GM21529 (cell line): ENCODE results near the gene VWDE.
A peak's percentile ranks its signal among the peaks of the same experiment; 100 is the strongest.
"Not testable (repeated sequence)": the region's sequence is repeated elsewhere in the genome, so short reads cannot be mapped to it uniquely, and the experiment has no call there.

ENCODE experiments used
- ATAC-seq: cut with Tn5 transposase; IDR thresholded peaks from one replicate; pipeline ENCODE4 v1.9.1; 2021; ENCODE audit not compliant: unreplicated experiment

The VWDE gene

DNA sequence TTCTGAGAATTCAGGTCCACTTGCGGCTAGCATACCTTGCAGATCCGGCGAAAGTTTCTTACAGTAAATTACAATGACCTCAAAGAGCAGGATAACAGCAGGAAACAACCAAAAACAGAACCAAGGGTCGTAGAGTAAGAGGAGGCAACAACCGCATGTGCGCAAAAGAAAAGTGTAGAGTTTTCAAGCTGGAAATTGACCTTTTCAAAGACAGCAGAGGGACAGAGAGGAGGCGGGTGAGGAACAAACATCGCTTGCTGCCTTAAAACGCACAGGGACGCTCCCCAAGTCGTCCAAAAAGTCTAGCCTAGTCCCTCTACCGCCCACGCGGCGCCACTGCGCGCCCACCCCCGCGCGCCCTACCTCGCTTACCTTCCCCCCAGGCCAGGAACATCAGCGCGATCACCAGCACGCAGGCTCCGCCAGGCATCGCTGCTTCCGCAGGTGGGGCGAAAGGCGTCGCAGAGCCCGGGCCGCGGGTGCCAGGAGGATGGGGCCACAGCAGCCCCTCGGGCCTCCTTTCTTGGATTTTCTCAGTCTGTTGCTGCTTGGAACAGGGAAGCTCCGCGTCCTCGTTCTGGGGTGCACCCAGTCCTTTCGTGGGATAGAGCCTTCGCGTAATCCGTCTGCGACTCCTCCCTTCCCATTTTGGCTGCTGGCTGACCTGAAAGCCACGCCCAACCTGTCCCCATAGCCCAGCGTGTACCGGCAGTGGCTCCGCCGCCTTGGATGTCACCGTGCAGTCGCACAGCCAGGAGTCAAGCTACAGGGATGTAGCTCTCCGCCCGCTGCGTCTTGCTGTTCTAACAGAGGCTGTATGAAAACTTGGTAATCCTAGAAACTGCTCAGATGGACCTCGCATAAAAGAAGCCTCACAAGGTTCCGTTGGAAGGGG is at the start of gene VWDE:
Gene VWDE, minus strand, starts transcription at position 579 of the 895 bp plus-strand sequence. Its CDS starts 149 bp downstream, at position 430.
- ATAC-seq: peak; percentile 54

DNA sequence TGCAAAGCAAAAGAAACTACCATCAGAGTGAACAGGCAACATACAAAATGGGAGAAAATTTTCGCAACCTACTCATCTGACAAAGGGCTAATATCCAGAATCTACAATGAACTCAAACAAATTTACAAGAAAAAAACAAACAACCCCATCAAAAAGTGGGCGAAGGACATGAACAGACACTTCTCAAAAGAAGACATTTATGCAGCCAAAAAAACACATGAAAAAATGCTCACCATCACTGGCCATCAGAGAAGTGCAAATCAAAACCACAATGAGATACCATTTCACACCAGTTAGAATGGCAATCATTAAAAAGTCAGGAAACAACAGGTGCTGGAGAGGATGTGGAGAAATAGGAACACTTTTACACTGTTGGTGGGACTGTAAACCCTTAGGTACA is 49.5 kb upstream of the VWDE start:
- not testable (repeated sequence) for ATAC-seq

DNA sequence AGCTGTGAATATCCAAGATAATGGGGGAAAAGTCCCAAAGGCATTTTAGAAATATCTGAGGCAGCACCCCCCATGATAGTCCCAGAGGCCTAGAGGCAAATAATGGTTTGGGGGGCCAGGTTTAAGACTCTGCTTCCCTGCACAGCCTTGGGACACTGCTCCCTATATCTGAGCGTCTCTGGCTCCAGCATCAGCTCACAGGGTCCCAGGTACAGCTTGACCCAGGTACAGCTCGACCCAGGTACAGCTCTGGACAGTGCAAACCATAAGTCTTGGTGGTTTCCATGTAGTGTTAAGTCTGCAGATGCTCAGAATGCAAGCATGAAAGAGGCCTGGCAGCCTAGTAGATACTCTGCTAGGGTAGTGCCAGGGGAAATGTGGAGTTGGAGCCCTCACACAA is 47.0 kb upstream of the VWDE start:
- no peak for ATAC-seq

DNA sequence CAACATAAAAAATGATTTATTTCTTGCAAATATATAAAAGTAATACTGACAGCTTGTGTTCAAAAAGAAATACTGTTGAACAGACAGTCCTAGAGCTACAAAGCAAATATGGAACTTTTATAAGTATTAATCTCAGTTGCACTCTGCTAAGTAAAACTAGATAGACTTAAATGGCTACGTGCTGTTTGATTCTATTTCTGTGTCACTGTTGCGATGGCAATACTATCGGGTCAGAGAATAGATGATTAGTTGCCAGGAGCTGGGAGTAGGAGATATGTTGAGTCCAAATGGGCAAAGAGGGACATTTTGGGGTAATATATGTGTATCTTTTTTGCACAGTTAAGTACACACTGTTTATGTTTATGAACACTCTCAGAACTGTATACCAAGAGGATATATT is 41.1 kb upstream of the VWDE start:
- ATAC-seq: no peak

DNA sequence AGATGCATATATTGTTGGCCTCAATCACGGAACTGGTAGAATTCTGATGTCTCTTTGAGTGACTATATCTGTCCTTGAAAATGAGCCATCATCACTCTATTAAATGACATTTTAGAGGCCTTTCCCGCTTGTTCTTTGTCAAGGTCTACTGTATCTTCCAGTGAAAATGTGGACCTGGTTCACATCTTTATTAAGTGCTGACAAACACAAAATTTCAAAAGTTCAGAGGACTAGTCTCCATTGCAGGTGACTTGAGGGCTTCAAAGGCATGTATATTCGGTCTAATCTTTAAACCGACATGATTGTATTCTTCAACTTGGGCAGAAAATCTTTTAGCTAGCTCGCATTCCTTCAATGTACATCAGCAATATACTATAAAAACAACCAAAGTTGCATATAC is 36.6 kb upstream of the VWDE start:
- ATAC-seq: no peak

DNA sequence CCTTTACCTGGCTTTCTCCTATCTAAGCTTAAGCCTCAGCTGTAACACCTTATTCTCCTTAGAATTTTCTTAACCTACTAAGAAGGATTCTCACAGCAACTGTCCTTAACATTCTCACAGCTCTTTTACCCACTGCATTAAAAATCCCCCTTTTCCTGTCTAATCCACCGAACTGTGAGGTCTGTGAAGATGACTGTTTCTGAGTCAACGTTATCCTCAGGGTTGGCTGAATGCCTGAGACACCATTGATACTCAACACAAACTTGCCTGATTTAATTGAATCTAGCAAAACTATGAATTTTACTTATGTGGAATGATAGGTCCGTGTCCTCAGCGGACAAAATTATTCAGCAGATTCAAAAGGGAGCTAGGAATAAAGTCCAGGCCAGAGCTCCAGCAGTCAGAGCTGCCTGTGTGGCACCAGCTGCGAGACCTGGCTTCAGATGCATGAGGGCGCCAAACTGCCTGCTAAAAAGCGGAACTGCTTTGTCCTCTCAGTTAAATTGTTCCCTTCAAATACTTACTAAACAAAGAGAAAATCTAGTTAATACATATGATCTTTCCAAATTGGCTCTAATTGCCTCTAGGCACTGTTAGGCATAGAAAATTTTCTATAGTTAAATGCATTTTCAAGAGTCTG is 33.4 kb upstream of the VWDE start:
- ATAC-seq: no peak

DNA sequence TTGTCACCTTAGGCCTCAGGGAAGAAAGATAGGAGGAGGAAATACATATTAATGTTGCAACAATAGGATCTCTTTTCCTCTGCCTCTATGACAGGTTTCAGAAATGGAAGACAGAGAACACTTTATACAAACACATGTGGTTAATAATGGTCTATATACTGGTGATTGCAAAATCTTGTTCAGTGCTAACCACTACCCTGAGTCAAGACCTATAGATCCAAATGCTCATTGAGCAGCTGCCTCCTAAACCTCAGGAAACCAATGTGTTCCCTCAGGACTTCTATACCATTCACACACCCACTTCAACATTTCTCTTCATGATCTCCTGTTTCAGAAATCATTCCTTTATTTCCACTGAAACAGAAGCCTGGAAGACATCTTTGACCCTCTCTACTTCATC is 32.5 kb upstream of the VWDE start:
- no peak for ATAC-seq

DNA sequence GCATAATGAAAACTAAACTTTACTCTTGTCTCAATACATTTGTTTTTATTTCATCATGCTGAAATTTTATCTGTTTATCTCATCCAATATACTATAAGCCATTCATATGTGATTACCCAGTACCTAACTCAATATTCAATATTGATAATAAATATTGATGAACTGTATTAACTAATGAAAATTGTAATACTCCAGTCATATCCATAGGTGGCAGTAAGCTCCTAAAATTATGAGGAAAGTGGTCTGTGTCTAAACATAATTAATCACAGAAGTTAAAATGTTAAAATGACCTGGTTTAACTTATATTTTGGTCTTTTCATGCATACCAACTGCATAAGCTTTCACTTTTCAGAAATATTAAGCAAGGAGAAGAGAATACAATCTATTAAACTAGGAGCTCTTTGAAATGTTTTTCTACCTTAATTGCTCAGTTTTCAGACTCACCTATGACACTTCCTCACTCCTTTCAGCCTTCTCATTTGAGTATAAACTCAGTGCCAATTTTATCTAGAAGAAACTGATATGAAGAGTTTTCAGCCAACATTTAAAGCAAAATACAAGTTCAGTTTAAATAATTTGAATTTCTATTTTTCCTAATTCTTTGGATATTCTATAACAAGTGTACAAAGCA is 30.5 kb upstream of the VWDE start:
- ATAC-seq: no peak

DNA sequence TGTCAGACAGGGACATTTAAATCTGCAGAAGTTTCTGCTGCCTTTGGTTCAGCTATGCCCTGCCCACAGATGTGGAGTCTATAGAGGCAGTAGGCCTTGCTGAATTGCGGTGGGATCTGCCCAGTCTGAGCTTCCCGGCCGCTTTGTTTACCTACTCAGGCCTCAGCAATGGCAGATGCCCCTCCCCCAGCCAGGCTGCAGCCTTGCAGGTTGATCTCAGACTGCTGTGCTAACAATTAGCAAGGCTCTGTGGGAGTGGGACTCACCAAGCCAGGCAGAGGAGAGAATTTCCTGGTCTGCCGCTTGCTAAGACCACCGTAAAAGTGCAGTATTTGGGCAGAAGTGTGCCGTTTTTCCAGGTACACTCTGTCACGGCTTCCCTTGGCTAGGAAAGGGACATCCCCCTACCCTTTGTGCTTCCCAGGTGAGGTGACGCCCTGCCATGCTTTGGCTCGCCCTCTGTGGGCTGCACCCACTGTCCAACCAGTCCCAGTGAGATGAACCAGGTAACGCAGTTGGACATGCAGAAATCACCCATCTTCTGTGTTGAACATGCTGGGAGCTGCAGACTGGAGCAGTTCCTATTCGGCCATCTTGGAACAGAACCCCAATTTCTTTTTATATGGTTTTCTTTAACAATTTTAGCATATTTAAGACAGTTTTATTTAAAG is 28.4 kb upstream of the VWDE start:
- ATAC-seq: no peak

DNA sequence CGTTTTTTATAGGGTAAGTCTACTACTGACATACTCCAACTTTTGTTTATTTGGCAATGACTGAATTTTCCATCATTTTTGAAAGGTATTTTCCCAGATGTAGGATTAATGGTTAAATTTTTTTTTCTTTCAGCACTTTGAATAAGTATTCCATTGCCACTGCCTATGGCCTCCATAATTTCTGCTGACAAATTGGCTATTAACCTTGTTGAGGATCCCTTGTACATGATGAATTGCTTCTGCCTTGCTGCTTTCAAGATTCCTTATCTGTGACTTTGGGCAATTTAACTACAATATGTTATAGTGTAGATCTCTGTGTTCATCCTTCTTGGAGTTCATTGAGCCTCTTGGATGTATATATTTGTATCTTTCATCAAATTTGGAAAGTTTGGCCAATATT is 21.6 kb upstream of the VWDE start:
- no peak for ATAC-seq

DNA sequence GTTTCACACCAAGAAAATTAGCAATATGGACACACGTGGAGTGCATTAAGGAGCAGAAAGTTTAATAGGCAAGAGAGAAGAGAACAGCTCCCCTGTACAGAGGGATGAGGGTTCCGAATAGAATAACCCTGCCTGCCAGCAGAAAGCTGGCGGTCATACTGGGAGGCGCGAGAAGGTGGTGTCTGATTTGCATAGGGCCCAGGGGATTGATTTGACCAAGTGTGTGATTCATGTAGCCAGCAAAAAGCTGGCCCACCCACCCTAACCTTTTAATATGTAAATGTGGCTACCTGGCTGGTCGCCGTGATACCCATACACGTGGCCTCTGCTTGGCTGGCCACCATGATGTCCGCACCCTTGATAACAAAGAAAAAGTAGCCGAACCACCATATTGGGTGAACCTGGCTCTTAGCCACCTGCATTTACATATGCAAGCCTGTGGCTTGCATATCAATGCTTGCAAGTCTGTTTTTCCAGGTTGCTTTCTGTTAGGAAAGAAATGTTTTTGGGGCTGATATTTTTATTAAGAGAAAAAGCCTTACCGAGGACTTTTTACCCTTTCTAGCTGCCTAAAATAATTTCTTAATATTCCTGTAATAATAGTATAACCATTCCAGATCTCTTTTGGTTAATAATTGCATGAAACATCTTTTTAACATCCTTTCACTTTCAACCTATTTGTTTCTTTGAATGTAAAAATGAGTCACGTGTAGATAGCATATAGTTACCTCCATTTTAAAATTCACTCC is 20.5 kb upstream of the VWDE start:
- ATAC-seq: no peak

DNA sequence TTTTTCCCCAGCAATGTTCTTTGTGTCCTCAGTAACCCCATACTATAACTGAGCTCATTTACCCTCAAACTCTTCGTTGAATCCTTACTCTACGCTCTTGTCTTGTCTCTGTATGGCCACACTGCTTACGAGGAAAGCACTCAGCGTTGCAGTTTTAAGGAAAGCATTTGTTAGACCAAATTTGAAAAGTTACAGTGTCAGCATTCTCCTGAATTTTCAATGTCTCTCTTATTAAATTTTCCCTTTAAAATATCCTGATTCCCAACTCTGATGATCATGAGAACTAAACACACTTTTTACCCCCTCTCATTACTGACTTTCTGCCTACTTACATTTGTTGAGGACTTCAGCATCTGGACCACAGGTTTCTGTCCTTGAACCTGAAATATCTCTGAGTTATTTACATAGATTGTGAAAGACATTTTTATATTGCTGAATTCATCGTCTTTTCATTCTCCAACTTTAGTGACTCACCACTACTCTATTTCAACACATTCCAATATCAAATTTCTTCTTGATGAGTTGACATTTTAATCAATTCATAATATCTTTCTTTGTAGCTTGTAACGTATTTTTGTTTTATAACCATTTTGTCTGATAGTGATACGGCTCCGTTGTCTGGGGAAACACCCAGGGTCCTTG is 19.8 kb upstream of the VWDE start:
- ATAC-seq: no peak

DNA sequence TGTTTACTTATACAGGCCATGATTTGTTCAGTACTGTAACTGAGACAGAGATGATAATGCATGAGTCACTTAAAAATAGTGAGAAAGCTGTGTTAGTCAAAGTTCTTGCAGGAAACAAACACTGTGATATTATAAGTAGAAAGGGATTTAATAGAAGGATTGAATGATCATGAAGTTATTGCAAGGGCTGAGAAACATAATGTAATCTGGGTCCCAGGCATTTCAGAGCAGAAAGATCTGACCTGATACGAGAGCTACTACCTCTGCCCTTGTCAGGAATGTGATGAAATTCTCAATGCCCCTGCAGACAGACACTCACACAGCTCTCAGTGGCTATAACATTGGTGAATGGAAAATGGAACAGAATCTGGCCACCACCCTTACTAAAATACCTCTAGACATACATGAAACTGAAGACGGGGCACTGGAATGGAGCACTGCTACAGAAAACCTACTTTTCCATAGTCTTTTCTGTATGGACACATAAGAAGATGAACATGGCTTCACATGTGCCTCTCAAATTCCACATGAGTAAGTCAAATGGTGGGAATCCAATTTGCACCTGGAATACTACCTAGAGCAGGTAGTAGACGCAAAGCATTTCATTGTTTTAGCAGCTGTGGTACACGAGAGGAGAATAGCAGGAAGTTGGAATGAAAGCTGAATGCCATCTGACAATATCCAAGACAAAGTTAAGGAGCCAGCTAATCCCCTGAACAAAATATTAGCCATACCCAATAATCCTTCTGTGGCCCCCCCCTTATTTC is 19.1 kb upstream of the VWDE start:
- ATAC-seq: no peak

DNA sequence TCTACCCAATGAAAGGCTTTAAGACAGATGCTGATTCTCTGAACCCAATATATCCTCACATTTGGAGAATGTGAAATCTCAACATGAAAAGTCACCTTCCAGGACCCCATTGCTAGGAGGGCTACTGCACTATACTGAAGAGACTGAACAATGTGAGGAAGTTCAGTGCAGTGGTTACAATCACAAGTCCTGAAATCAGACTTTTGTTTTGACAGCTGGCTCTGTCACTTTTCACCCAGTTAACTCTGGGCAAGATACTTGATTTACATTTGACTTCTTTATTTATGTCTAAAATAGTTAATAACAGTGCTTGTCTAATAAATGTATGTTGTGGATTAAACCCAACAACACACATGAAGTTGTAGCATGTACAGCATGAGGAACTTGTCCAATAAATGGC is 14.8 kb upstream of the VWDE start:
- ATAC-seq: no peak

DNA sequence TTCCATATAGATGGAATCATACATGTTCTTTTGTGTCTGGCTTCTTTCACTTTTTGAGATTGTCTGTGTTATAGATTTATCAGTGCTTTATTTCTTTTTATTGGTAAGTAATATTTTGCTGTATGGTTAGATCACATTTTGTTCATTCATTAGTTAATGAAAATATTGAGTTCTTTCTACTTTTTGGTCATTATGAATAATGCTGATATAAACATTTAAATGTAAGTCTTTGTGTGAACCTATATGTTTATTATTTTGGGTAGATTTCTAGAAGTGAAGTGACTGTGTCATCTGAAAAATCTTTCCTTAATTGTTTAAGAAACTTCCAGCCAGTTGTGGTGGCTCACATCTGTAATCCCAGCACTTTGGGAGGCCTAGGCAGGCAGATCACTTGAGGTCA is 11.4 kb upstream of the VWDE start:
- no peak for ATAC-seq

DNA sequence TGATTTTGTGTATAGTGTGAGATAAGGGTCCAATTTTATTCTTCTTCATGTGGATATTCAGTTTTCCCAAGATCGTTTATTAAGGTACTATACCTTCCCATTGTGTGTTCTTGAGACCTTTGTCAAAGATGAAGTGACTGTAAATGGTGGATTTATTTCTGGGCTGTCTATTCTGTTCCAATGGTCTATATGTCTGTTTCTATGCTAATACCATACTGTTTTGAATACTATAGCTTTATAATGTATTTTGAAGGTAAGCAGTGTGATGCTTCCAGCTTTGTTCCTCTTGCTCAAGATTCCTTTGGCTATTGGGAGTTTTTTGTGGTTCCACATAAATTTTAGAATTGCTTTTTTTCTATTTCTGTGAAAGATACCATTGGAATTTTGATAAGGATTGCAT is 8.7 kb upstream of the VWDE start:
- ATAC-seq: no peak

DNA sequence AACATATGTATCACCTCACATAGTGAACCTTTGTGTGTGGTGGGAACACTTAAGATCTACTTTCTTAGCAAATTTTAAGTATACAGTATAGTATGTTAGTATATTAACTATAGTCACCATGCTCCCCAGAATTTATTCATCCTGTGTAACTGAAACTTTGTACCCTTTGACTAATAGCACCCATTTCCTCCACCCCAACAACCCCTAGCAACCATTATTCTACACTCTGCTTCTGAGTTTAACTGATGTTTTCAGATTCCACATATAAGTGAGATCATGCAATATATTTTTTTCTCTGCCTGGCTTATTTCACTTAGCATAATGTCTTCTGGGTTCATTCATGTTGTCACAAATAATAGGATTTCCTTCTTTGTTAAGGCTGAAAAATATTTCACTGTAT is 6.9 kb upstream of the VWDE start:
- no peak for ATAC-seq

DNA sequence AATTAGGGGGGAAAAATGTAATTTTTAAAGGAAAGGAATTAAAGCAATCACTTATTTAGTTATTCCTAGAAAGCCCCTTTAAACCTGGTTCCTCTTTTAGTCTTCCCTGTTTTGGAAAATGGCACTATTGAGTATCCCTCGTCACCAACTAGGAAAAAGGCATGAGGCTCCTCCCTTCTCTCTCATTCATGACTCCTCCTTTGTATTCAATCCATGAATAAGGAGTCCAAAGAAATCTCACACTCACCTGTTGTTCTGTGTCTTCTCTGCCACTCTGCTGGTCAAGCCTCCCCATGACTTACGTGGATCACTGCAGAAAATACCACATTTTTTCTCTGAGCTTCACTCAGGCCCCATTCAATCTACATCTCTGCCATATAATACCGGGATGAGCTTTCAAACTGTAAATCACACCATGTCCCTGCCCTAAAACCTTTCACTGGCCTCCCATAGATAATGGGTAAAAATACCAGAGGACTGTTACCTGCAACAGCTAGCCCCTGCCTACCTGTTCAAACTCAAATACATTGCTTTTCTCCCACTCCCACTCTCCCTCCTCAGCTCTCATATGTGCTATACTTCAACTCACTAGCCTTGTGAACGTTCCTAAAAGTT is 5.5 kb upstream of the VWDE start:
- no peak for ATAC-seq

DNA sequence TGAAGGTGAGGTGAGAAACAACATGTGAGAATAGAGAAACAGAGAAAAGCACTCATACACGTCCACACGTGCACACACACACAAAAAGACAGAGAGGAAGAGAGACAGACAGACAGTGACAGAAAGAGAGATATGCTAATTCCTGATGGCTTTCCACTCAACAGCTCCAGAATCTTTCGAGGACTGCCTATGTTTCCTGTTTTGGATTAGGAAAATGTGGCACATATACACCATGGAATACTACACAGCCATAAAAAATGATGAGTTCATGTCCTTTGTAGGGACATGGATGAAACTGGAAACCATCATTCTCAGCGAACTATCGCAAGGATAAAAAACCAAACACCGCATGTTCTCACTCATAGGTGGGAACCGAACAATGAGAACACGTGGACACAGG is 4.0 kb upstream of the VWDE start:
- ATAC-seq: not testable (repeated sequence)
